22Rv1 (cell line): Measurements from ENCODE around the gene ERF.

Source experiments
- H3K27ac ChIP-seq: fragments of 450-650 bp; 2 replicates; pipeline ENCODE4 v1.5.1; 2017
- ZFX ChIP-seq: fragments of 450-650 bp; IDR thresholded peaks from 2 replicates; pipeline ENCODE4 v1.6.1; 2017; ENCODE audit warnings: antibody characterized with exemption, borderline replicate concordance
- TF ChIP-seq, protein P1 (sequence below): fragments of 450-650 bp; IDR thresholded peaks from 2 replicates; pipeline ENCODE4 v1.5.1; 2017; ENCODE audit warnings: mild to moderate bottlenecking

Gene ERF

DNA sequence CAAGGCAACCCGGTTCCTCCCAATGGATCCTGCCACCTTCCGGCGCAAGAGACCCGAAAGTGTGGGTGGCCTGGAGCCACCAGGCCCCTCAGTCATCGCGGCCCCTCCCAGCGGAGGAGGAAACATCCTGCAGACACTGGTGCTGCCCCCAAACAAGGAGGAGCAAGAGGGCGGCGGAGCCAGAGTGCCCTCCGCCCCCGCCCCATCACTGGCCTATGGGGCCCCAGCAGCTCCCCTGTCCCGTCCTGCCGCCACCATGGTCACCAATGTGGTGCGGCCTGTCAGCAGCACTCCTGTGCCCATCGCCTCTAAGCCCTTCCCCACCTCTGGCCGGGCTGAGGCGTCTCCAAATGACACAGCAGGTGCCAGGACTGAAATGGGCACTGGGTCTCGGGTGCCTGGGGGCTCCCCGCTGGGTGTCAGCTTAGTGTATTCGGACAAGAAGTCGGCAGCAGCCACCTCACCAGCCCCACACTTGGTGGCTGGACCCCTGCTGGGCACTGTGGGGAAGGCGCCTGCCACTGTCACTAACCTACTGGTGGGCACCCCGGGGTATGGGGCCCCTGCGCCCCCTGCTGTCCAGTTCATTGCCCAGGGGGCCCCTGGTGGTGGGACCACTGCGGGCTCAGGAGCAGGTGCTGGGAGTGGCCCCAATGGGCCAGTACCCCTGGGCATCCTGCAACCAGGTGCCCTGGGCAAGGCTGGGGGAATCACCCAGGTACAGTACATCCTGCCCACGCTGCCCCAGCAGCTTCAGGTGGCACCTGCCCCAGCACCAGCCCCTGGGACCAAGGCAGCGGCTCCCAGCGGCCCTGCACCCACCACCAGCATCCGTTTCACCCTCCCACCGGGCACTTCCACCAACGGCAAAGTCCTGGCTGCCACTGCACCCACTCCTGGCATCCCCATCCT is 35.9 kb upstream of the ERF start:
- TF ChIP-seq, protein P1, sequence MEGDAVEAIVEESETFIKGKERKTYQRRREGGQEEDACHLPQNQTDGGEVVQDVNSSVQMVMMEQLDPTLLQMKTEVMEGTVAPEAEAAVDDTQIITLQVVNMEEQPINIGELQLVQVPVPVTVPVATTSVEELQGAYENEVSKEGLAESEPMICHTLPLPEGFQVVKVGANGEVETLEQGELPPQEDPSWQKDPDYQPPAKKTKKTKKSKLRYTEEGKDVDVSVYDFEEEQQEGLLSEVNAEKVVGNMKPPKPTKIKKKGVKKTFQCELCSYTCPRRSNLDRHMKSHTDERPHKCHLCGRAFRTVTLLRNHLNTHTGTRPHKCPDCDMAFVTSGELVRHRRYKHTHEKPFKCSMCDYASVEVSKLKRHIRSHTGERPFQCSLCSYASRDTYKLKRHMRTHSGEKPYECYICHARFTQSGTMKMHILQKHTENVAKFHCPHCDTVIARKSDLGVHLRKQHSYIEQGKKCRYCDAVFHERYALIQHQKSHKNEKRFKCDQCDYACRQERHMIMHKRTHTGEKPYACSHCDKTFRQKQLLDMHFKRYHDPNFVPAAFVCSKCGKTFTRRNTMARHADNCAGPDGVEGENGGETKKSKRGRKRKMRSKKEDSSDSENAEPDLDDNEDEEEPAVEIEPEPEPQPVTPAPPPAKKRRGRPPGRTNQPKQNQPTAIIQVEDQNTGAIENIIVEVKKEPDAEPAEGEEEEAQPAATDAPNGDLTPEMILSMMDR, result peak; percentile 58
- TF ChIP-seq ZFX, result no peak
- peak overlapping the region; percentile 55 for H3K27ac ChIP-seq

DNA sequence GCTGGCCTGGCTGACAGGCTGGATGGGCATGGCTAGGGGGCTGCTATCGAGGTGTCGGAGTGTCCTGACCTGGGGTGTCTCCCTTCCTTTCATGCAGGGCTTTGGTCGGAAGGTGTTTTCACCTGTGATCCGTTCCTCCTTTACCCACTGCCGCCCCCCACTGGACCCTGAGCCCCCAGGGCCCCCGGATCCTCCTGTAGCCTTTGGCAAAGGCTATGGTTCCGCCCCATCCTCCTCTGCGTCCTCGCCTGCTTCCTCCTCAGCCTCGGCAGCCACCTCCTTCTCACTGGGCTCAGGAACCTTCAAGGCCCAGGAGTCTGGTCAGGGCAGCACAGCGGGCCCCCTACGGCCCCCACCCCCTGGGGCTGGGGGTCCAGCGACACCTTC is 35.2 kb upstream of the ERF start:
- TF ChIP-seq ZFX, result no peak
- TF ChIP-seq, protein P1, result no peak
- H3K27ac ChIP-seq, result peak overlapping the region; percentile 55; the same call in 1 of the 2 replicates

- no peak for TF ChIP-seq ZFX
- TF ChIP-seq, protein P1, result no peak
- no peak overlapping the region for H3K27ac ChIP-seq
These were observed 34.7 kb upstream of the ERF start for GRCh38 chr19:42289556-42290041.

DNA sequence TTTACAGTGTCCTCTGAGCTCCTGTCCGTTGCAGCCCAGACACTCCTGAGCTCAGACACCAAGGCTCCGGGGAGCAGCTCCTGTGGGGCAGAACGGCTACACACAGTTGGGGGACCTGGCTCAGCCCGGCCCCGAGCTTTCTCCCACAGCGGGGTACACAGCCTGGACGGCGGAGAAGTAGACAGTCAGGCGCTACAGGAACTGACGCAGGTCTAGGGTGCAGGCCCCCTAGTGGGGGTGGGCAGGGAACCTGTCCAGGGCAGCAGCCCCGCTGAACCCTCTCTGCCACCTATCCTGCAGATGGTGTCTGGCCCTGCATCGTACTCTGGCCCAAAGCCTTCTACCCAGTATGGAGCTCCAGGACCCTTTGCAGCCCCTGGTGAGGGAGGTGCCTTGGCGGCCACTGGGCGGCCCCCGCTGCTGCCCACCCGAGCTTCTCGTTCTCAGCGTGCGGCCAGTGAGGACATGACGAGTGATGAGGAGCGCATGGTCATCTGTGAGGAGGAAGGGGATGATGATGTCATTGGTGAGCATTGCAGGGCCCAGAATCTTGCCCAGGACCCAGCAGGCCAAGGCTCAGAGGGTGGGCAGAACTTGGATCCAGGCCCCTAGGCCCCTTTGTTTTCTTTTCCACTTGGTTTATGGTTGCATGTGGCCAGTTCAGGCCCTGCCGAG is 34.1 kb upstream of the ERF start:
- TF ChIP-seq, protein P1, result no peak
- no peak for TF ChIP-seq ZFX
- H3K27ac ChIP-seq, result no peak overlapping the region; the same call in 1 of the 2 replicates

DNA sequence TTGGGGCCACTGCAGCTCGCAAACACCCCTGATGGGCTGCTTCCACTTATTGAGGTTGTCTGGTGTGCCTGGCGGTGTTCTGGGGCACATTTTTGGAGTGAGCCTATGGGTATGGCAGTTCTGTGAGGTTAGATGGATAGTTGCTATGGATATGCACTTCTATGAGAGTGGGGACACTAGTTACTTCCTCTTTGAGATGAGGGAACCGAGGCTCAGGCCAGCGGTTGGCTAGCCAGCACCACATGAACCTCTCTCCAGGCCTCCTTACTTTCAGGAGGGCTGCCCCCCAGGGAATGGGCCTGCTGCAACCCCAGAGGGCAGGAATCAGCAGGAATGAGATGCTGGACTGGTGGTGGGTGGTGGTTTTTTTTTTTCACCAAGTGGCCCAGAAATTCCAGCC is 33.5 kb upstream of the ERF start:
- peak overlapping the region; percentile 89 for H3K27ac ChIP-seq
- TF ChIP-seq, protein P1, result no peak
- no peak for TF ChIP-seq ZFX

DNA sequence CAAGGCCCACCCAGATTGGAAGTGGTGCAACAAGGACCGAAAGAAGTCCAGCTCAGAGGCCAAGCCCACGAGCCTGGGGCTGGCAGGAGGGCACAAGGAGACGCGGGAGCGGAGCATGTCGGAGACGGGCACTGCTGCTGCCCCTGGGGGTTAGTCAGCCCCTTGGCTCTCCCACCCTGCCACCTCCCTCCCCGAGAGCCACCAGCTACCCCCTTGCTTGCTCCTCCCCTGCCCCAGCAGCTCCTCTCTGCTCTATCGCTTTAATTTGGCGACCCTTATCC is 32.8 kb upstream of the ERF start:
- TF ChIP-seq, protein P1, result no peak
- TF ChIP-seq ZFX, result no peak
- peak overlapping the region; percentile 89 for H3K27ac ChIP-seq

- TF ChIP-seq, protein P1, result no peak
- no peak for TF ChIP-seq ZFX
- peak overlapping the region; percentile 89 for H3K27ac ChIP-seq
These were observed 32.3 kb upstream of the ERF start for GRCh38 chr19:42287017-42287826.
